Liver (tissue), 9 donors: ENCODE data around the gene DROSHA. TPM values are rescaled to one million over a fixed set of nuclear protein-coding genes. Genes with fewer than 3 reads are reported as not detected.

Experiments
- DNase-seq: peaks from one replicate; pipeline ENCODE4 v3.0.0-alpha.2; 2017; ENCODE audit warnings: low spot score
- H3K27ac ChIP-seq, 2 donors: one replicate each; pipeline ENCODE4 v1.7.0; 2013; ENCODE audit warnings: inconsistent platforms in 2 of 2, low read length in 2 of 2, control low read depth in 1 of 2, low read depth in 1 of 2, mild to moderate bottlenecking in 1 of 2
- H3K27me3 ChIP-seq, 4 donors: one replicate each; pipeline versions ENCODE4 v1.6.1 to v1.7.0; 2013; ENCODE audit warnings: low read length in 3 of 4, inconsistent platforms in 1 of 4, mild to moderate bottlenecking in 1 of 4, moderate library complexity in 1 of 4; ENCODE audit not compliant: control insufficient read depth in 4 of 4, insufficient read depth in 4 of 4
- H3K36me3 ChIP-seq, 4 donors: one replicate each; pipeline versions ENCODE4 v1.6.1 to v1.7.0; 2013; ENCODE audit warnings: low read length in 3 of 4, mild to moderate bottlenecking in 3 of 4, low read depth in 1 of 4, moderate library complexity in 1 of 4; ENCODE audit not compliant: control insufficient read depth in 4 of 4, insufficient read depth in 3 of 4
- H3K4me1 ChIP-seq, 4 donors: one replicate each; pipeline versions ENCODE4 v1.6.1 to v1.7.0; 2013; ENCODE audit warnings: low read length in 3 of 4, mild to moderate bottlenecking in 3 of 4, moderate library complexity in 1 of 4; ENCODE audit not compliant: control insufficient read depth in 4 of 4, insufficient read depth in 4 of 4
- H3K4me3 ChIP-seq, 3 donors: one replicate each; pipeline versions ENCODE4 v1.6.1 to v1.7.0; 2013; ENCODE audit warnings: low read length in 3 of 3, control low read depth in 1 of 3, low read depth in 1 of 3, mild to moderate bottlenecking in 1 of 3
- H3K9ac ChIP-seq, 2 donors: one replicate each; pipeline ENCODE4 v1.7.0; 2013; ENCODE audit warnings: low read length in 2 of 2, mild to moderate bottlenecking in 2 of 2, moderate library complexity in 2 of 2, control low read depth in 1 of 2, low read depth in 1 of 2
- H3K9me3 ChIP-seq, 4 donors: one replicate each; pipeline versions ENCODE4 v1.6.1 to v1.7.0; 2013; ENCODE audit warnings: low read length in 3 of 4; ENCODE audit not compliant: control insufficient read depth in 4 of 4
- ATF3 ChIP-seq: IDR thresholded peaks from 2 replicates; pipeline ENCODE4 v1.6.1; 2016; ENCODE audit warnings: antibody characterized with exemption
- CTCF ChIP-seq: fragments of 150-350 bp; IDR thresholded peaks from 2 replicates; pipeline ENCODE4 v1.5.1; 2017; ENCODE audit warnings: improper control_type of control experiment, low read depth, low read length; ENCODE audit not compliant: missing input control
- EGR1 ChIP-seq, 2 donors: IDR thresholded peaks; 2 replicates each; pipeline ENCODE4 v1.6.1; 2016 to 2018; ENCODE audit warnings: antibody characterized with exemption in 2 of 2, low read depth in 2 of 2
- FOXA1 ChIP-seq: IDR thresholded peaks from 2 replicates; pipeline ENCODE4 v1.6.1; 2016; ENCODE audit warnings: antibody characterized with exemption
- FOXA2 ChIP-seq: IDR thresholded peaks from 2 replicates; pipeline ENCODE4 v1.6.1; 2016; ENCODE audit warnings: antibody characterized with exemption
- GABPA ChIP-seq, 2 donors: IDR thresholded peaks in 1 of 2; conservative IDR thresholded peaks in 1 of 2; 2 replicates each; pipeline ENCODE4 v1.6.1; 2016; ENCODE audit warnings: antibody characterized with exemption in 2 of 2, mild to moderate bottlenecking in 1 of 2, moderate library complexity in 1 of 2
- HNF4A ChIP-seq, 2 donors: conservative IDR thresholded peaks; 2 replicates each; pipeline ENCODE4 v1.6.1; 2016; ENCODE audit warnings: antibody characterized with exemption in 2 of 2, mild to moderate bottlenecking in 2 of 2
- HNF4G ChIP-seq: IDR thresholded peaks from 2 replicates; pipeline ENCODE4 v1.6.1; 2016; ENCODE audit warnings: antibody characterized with exemption
- NR2F2 ChIP-seq: IDR thresholded peaks from 2 replicates; pipeline ENCODE4 v1.6.1; 2016; ENCODE audit warnings: antibody characterized with exemption
- RAD21 ChIP-seq, 2 donors: IDR thresholded peaks; 2 replicates each; pipeline ENCODE4 v1.6.1; 2016; ENCODE audit warnings: antibody characterized with exemption in 2 of 2, mild to moderate bottlenecking in 2 of 2
- REST ChIP-seq: IDR thresholded peaks from 2 replicates; pipeline ENCODE4 v1.6.1; 2016; ENCODE audit warnings: antibody characterized with exemption, mild to moderate bottlenecking
- RXRA ChIP-seq, 2 donors: IDR thresholded peaks; 2 replicates each; pipeline ENCODE4 v1.6.1; 2017 to 2018; ENCODE audit warnings: antibody characterized with exemption in 2 of 2, mild to moderate bottlenecking in 1 of 2
- SP1 ChIP-seq: IDR thresholded peaks from 2 replicates; pipeline ENCODE4 v1.6.1; 2018; ENCODE audit warnings: antibody characterized with exemption, mild to moderate bottlenecking
- TAF1 ChIP-seq: conservative IDR thresholded peaks from 2 replicates; pipeline ENCODE4 v1.6.1; 2016; ENCODE audit warnings: antibody characterized with exemption, mild to moderate bottlenecking
- YY1 ChIP-seq: IDR thresholded peaks from 2 replicates; pipeline ENCODE4 v1.6.1; 2016; ENCODE audit warnings: antibody characterized with exemption, mild to moderate bottlenecking
- ZBTB33 ChIP-seq: IDR thresholded peaks from 2 replicates; pipeline ENCODE4 v1.6.1; 2016; ENCODE audit warnings: antibody characterized with exemption
- WGBS: extraction: QIAGEN DNeasy Blood & Tissue Kit; methylation state at CpG from one replicate; pipeline ENCODE4 v1.1.7; 2013; 5-methylcytosine and 5-hydroxymethylcytosine counted together
- polyA plus RNA-seq, 2 donors: library from polyadenylated mRNA; stranded (reverse) in 1 of 2; unstranded in 1 of 2; fragments of 200-250 nt in 1 of 2; fragments of >200 nt in 1 of 2; fragmentation: Nextera tagmentation in 1 of 2; extraction: Ambion mirVana in 1 of 2; gene quantifications; one replicate each; pipeline versions ENCODE4 v1.2.1 to v1.2.3, GENCODE V29; 2013 to 2015
- total RNA-seq, 2 donors: library from RNA; depleted of rRNA; stranded (reverse); fragments of >200 nt; gene quantifications; one replicate each; pipeline ENCODE4 v1.2.3, GENCODE V29; 2014
- donor health status: healthy.
- donor health status: healthy.
- donor health status: healthy.
- donor health status: healthy.
- donor health status: healthy.

Gene DROSHA
- total and polyA plus RNA-seq, 4 donors = 8.2 to 25.4 (median 15.4) TPM

GRCh38 chr5:31413030-31413812 lies 118.7 kb downstream of the DROSHA start:
- WGBS = 84% methylated on average over 8 of the region's 8 CpGs
- H3K9ac ChIP-seq = no peak overlapping the region
- H3K4me1 ChIP-seq = no peaks in the 10 kb centered on the region
- DNase-seq = no peak
- no peak overlapping the region for H3K27ac ChIP-seq
- H3K4me3 ChIP-seq = no peak overlapping the region
- H3K27me3 ChIP-seq = no peaks in the 10 kb centered on the region
- TF ChIP-seq REST (no peak), TAF1 (no peak), ZBTB33 (no peak), FOXA1 (no peak), RAD21 (IDR thresholded peaks at IDR 0.05) (no peak)
- peaks cover 6 to 43% (median 17%) of the 10 kb centered on the region in 4 donors for H3K36me3 ChIP-seq
- no peaks in the 10 kb centered on the region for H3K9me3 ChIP-seq

GRCh38 chr5:31412324-31412723 lies 119.6 kb downstream of the DROSHA start:
- WGBS = 76% methylated on average over 1 of the region's 1 CpG
- Histone ChIP-seq H3K36me3 (peaks cover 6 to 41% (median 16%) of the 10 kb centered on the region in 4 donors), H3K9me3 (no peaks in the 10 kb centered on the region), H3K4me1 (no peaks in the 10 kb centered on the region), H3K9ac (no peak overlapping the region), H3K4me3 (no peak overlapping the region), H3K27ac (no peak overlapping the region), H3K27me3 (no peaks in the 10 kb centered on the region)
- no peak for DNase-seq
- TF ChIP-seq YY1 (no peak), ZBTB33 (no peak), FOXA2 (no peak), ATF3 (no peak), FOXA1 (no peak), SP1 (no peak), REST (no peak), EGR1 (IDR thresholded peaks at IDR 0.05; ENCODE audit: low read depth in 2 of 2) (no peak), HNF4G (no peak), NR2F2 (no peak), RXRA (IDR thresholded peaks at IDR 0.05) (no peak), HNF4A (conservative IDR thresholded peaks at IDR 0.05) (no peak), CTCF (no peak), GABPA (IDR thresholded peaks at IDR 0.05 in 1 of 2, conservative IDR thresholded peaks at IDR 0.05 in 1 of 2) (no peak)
